ENCODE results near the gene FAM163B.

DNA sequence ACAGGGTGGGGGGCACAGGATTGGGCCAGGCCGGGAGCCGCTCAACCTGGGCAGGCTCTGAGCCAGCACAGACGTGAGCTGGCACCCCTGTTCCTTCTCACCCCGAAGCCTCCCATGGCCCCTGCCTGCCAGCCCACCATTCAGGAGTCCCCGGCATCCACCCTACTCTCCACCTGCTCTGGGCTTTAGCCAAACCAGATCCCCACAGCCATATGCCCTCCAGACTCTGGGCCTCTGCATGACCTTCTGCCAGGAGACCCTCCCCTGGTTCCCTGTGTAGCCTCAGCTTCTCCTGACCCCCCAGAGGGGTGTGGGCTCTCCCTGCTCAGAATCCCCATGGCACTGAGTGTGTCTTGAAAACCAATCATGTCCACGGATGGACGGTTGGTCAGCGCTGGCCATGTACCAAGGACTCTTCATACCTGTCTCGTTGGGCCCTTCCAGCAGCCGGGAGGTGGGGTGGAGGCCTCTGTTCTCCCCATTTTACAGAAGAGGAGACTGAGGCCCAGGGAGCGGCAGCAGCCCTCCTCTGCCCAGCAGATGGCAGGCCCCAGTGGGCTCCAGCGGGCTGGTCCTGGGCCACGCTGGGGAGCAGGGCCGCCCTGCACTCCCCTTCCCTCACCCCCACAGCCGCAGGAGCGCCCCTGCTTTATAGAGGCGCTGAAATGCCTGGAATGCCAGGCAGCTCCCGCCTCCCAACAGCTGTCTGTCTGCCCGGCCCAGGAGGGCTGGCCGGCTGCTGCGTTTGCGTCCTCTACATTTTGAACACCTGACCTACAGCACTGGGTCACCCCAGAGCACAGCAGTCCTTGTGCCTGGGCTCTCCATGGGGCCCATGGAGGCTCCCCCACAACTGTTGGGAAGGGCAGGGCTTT lies 81.0 kb downstream of the FAM163B start:
- TF ChIP-seq, protein P1, sequence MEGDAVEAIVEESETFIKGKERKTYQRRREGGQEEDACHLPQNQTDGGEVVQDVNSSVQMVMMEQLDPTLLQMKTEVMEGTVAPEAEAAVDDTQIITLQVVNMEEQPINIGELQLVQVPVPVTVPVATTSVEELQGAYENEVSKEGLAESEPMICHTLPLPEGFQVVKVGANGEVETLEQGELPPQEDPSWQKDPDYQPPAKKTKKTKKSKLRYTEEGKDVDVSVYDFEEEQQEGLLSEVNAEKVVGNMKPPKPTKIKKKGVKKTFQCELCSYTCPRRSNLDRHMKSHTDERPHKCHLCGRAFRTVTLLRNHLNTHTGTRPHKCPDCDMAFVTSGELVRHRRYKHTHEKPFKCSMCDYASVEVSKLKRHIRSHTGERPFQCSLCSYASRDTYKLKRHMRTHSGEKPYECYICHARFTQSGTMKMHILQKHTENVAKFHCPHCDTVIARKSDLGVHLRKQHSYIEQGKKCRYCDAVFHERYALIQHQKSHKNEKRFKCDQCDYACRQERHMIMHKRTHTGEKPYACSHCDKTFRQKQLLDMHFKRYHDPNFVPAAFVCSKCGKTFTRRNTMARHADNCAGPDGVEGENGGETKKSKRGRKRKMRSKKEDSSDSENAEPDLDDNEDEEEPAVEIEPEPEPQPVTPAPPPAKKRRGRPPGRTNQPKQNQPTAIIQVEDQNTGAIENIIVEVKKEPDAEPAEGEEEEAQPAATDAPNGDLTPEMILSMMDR (IDR thresholded peaks at IDR 0.05), result no peak
- TF ChIP-seq POLR2A (IDR thresholded peaks at IDR 0.05), result no peak
